Karpas-422 (cell line): ENCODE measurements around the gene CCDC102B. TPM values are rescaled to one million over a fixed set of nuclear protein-coding genes. Genes with fewer than 3 reads are reported as not detected.

Experiments used
- DNase-seq: peaks from one replicate; pipeline ENCODE4 v3.0.0-alpha.2; 2015
- H2AFZ ChIP-seq: fragments of 200-600 bp; sonication (generic); 2 replicates; pipeline ENCODE4 v1.6.1; 2014; ENCODE audit warnings: antibody characterized with exemption, low read length, mixed read lengths
- H3K27ac ChIP-seq: fragments of 200-600 bp; sonication (generic); 2 replicates; pipeline ENCODE4 v1.5.1; 2014; ENCODE audit warnings: mild to moderate bottlenecking, low read length, moderate library complexity
- H3K27me3 ChIP-seq: fragments of 200-600 bp; sonication (generic); 2 replicates; pipeline ENCODE4 v1.6.1; 2014; ENCODE audit warnings: low read length, mixed read lengths
- H3K36me3 ChIP-seq: fragments of 200-600 bp; sonication (generic); 2 replicates; pipeline ENCODE4 v1.6.1; 2014; ENCODE audit warnings: low read length, mixed read lengths; ENCODE audit not compliant: insufficient read depth
- H3K4me1 ChIP-seq: fragments of 200-600 bp; sonication (generic); 2 replicates; pipeline ENCODE4 v1.6.1; 2014; ENCODE audit warnings: mild to moderate bottlenecking, low read length, mixed read lengths
- H3K4me2 ChIP-seq: fragments of 200-600 bp; sonication (generic); 2 replicates; pipeline ENCODE4 v1.6.1; 2014; ENCODE audit warnings: low read length, low read depth, mild to moderate bottlenecking; ENCODE audit not compliant: poor library complexity, severe bottlenecking
- H3K4me3 ChIP-seq: fragments of 200-600 bp; sonication (generic); 2 replicates; pipeline ENCODE4 v1.5.1; 2014; ENCODE audit warnings: mild to moderate bottlenecking, antibody characterized with exemption, low read length, mixed read lengths
- H3K79me2 ChIP-seq: fragments of 200-600 bp; sonication (generic); 2 replicates; pipeline ENCODE4 v1.6.1; 2014; ENCODE audit warnings: mild to moderate bottlenecking, low read length, mixed read lengths
- H3K9ac ChIP-seq: fragments of 200-600 bp; sonication (generic); 2 replicates; pipeline ENCODE4 v1.6.0; 2014; ENCODE audit warnings: low read length
- H3K9me2 ChIP-seq: fragments of 200-600 bp; sonication (generic), shearing (Covaris generic); replicated peaks from 2 replicates; pipeline ENCODE4 v1.6.0; 2014; ENCODE audit warnings: mild to moderate bottlenecking, low read length, moderate library complexity; ENCODE audit not compliant: insufficient read depth
- H3K9me3 ChIP-seq: fragments of 300-700, 200-600 bp; sonication (generic); 2 replicates; pipeline ENCODE4 v1.6.1; 2014; ENCODE audit warnings: low read length, mixed read lengths
- H4K20me1 ChIP-seq: fragments of 200-600 bp; sonication (generic); 2 replicates; pipeline ENCODE4 v1.6.1; 2014; ENCODE audit warnings: mild to moderate bottlenecking, antibody characterized with exemption, low read length, low read depth; ENCODE audit not compliant: insufficient read depth
- total RNA-seq: library from RNA; depleted of rRNA; stranded (reverse); fragments of >200 nt; shearing (Covaris generic); gene quantifications from 2 replicates; pipeline ENCODE4 v1.2.3, GENCODE V29; 2014; ENCODE audit warnings: low replicate concordance

CCDC102B gene
- total RNA-seq, 1 experiment from 2014 or later: 10.0 TPM

DNA sequence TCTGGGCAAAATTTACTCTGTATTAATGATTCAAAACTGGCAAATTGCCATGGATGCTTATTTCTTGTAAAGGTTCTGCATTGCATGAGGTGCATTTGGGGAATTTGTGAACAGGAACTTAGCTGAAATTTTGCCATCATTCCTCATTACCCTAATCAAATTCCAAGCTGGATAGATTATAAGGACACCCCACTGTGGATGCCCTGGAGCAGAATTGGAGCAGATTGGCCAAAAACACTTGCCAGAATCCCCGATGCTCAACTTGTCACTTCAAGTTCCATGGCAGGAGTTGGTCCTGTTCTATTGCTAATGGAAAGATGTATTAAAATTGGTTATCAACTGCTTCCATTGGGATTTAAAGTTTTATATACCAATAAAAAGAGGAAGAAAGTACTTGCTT lies 237.9 kb downstream of the CCDC102B start:
- no peaks in the 10 kb centered on the region for H3K79me2 ChIP-seq
- DNase-seq: no peak
- no peak overlapping the region for H3K4me2 ChIP-seq
- H3K4me1 ChIP-seq: no peaks in the 10 kb centered on the region
- no peak overlapping the region for H3K9ac ChIP-seq
- H3K9me3 ChIP-seq: peaks cover 15% of the 10 kb centered on the region
- no peak overlapping the region for H3K27ac ChIP-seq
- H2AFZ ChIP-seq: no peak overlapping the region
- no peaks in the 10 kb centered on the region for H3K9me2 ChIP-seq
- no peaks in the 10 kb centered on the region for H3K27me3 ChIP-seq
- H3K36me3 ChIP-seq: no peaks in the 10 kb centered on the region
- no peaks in the 10 kb centered on the region for H4K20me1 ChIP-seq
- no peak overlapping the region for H3K4me3 ChIP-seq

- no peak overlapping the region for H3K9ac ChIP-seq
- H3K27me3 ChIP-seq: no peaks in the 10 kb centered on the region
- no peaks in the 10 kb centered on the region for H3K36me3 ChIP-seq
- DNase-seq: no peak
- no peak overlapping the region for H3K4me3 ChIP-seq
- no peak overlapping the region for H2AFZ ChIP-seq
- H3K9me3 ChIP-seq: peaks cover 3% of the 10 kb centered on the region; the same call in 1 of the 2 replicates
- no peaks in the 10 kb centered on the region for H4K20me1 ChIP-seq
- H3K27ac ChIP-seq: no peak overlapping the region
- no peak overlapping the region for H3K4me2 ChIP-seq
- no peaks in the 10 kb centered on the region for H3K9me2 ChIP-seq
- no peaks in the 10 kb centered on the region for H3K79me2 ChIP-seq
- no peaks in the 10 kb centered on the region for H3K4me1 ChIP-seq
Observed at GRCh38 chr18:69044215-69044614, 246.3 kb downstream of the CCDC102B start.

DNA sequence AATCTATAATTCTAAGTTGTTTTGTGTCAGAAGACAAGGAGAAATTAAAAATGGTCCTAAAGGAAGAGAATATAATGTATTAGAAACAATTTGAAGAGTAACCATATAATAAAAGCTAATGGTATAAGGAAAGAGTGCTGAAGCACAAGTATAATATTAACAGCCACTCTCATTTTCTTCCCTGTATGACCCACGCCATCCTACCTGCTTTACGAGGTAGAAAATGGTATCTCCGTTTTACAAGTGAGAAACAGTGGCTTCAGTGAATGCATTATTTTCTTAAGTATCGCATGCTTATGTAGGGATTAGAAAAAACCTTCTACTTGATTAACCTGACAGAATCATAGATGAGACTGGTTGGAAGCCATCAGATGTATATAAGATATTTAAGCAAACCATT lies 266.2 kb downstream of the CCDC102B start:
- Histone ChIP-seq H3K9me2 (no peaks in the 10 kb centered on the region), H3K4me2 (no peak overlapping the region), H3K9me3 (peaks cover 19% of the 10 kb centered on the region; the same call in 1 of the 2 replicates), H3K4me3 (no peak overlapping the region), H3K27me3 (no peaks in the 10 kb centered on the region), H3K36me3 (no peaks in the 10 kb centered on the region), H3K79me2 (no peaks in the 10 kb centered on the region), H4K20me1 (no peaks in the 10 kb centered on the region), H3K4me1 (no peaks in the 10 kb centered on the region), H3K9ac (no peak overlapping the region), H2AFZ (no peak overlapping the region), H3K27ac (no peak overlapping the region)
- no peak for DNase-seq

DNA sequence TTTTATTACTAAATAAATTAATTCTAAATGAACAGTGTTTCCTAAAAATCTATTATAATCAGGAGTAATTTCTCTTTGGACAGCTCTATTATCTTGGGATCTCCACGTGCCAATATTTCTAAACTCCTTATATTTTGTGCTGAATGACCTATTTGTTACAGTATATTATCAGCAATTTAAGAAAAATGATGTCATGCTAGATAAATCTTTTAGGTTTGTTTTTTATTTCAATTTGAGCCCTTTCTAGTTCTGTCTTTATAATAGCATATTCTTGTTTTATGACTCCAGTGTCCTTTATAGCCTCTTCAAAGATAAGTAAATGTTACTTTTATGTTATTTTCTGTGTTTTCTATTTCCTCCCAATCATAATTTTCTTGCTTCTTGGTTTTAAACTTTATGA lies 269.2 kb downstream of the CCDC102B start:
- no peak overlapping the region for H3K4me2 ChIP-seq
- H2AFZ ChIP-seq: no peak overlapping the region
- no peak overlapping the region for H3K9ac ChIP-seq
- H3K9me3 ChIP-seq: peaks cover 22% of the 10 kb centered on the region
- H3K9me2 ChIP-seq: no peaks in the 10 kb centered on the region
- H3K36me3 ChIP-seq: no peaks in the 10 kb centered on the region; the same call in 1 of the 2 replicates
- H3K4me1 ChIP-seq: no peaks in the 10 kb centered on the region
- no peak for DNase-seq
- H4K20me1 ChIP-seq: no peaks in the 10 kb centered on the region
- no peaks in the 10 kb centered on the region for H3K79me2 ChIP-seq
- no peak overlapping the region for H3K27ac ChIP-seq
- H3K4me3 ChIP-seq: no peak overlapping the region
- no peaks in the 10 kb centered on the region for H3K27me3 ChIP-seq

DNA sequence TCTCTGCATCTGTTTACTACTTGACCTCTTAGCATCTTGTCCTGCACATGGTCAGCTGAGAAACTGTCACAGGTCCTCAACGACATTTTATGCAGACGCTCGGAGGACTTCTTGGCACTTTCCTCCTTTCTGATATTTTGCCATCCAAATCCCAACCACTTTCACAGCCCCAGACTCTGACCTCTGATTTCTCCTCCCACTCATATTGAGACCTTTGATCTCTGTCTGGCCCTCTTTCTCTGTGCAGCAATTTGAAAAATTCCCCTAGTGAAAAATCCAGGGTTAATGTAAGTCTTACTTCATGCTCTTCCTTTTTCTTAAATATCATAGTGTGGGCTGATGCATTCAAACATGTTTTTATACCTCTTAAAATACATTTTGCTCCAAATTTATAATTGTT lies 273.8 kb downstream of the CCDC102B start:
- H3K27me3 ChIP-seq: no peaks in the 10 kb centered on the region
- no peak overlapping the region for H3K27ac ChIP-seq
- no peaks in the 10 kb centered on the region for H3K4me1 ChIP-seq
- no peaks in the 10 kb centered on the region for H3K79me2 ChIP-seq
- H3K4me2 ChIP-seq: no peak overlapping the region
- peaks cover 26% of the 10 kb centered on the region for H3K9me3 ChIP-seq
- H3K9ac ChIP-seq: no peak overlapping the region
- no peaks in the 10 kb centered on the region; the same call in 1 of the 2 replicates for H3K36me3 ChIP-seq
- H2AFZ ChIP-seq: no peak overlapping the region
- H3K4me3 ChIP-seq: no peak overlapping the region
- H4K20me1 ChIP-seq: no peaks in the 10 kb centered on the region
- no peak for DNase-seq
- no peaks in the 10 kb centered on the region for H3K9me2 ChIP-seq

GRCh38 chr18:69081846-69082245 lies 284.0 kb downstream of the CCDC102B start:
- no peaks in the 10 kb centered on the region for H3K27me3 ChIP-seq
- H3K9me2 ChIP-seq: no peaks in the 10 kb centered on the region
- no peaks in the 10 kb centered on the region for H3K4me1 ChIP-seq
- H3K9me3 ChIP-seq: peaks cover 41% of the 10 kb centered on the region
- DNase-seq: no peak
- no peak overlapping the region for H3K4me3 ChIP-seq
- no peaks in the 10 kb centered on the region for H3K79me2 ChIP-seq
- no peak overlapping the region for H3K4me2 ChIP-seq
- H3K36me3 ChIP-seq: no peaks in the 10 kb centered on the region
- H2AFZ ChIP-seq: no peak overlapping the region
- no peak overlapping the region for H3K27ac ChIP-seq
- no peak overlapping the region for H3K9ac ChIP-seq
- no peaks in the 10 kb centered on the region for H4K20me1 ChIP-seq

- H3K4me3 ChIP-seq: no peak overlapping the region
- H3K27me3 ChIP-seq: no peaks in the 10 kb centered on the region
- no peak overlapping the region for H3K9ac ChIP-seq
- no peaks in the 10 kb centered on the region for H3K36me3 ChIP-seq
- H2AFZ ChIP-seq: no peak overlapping the region
- peaks cover 39% of the 10 kb centered on the region for H3K9me3 ChIP-seq
- DNase-seq: no peak
- no peaks in the 10 kb centered on the region for H3K4me1 ChIP-seq
- H3K9me2 ChIP-seq: no peaks in the 10 kb centered on the region
- no peaks in the 10 kb centered on the region for H3K79me2 ChIP-seq
- no peak overlapping the region for H3K4me2 ChIP-seq
- H3K27ac ChIP-seq: no peak overlapping the region
- H4K20me1 ChIP-seq: no peaks in the 10 kb centered on the region
Observed at GRCh38 chr18:69082499-69082898, 284.6 kb downstream of the CCDC102B start.

DNA sequence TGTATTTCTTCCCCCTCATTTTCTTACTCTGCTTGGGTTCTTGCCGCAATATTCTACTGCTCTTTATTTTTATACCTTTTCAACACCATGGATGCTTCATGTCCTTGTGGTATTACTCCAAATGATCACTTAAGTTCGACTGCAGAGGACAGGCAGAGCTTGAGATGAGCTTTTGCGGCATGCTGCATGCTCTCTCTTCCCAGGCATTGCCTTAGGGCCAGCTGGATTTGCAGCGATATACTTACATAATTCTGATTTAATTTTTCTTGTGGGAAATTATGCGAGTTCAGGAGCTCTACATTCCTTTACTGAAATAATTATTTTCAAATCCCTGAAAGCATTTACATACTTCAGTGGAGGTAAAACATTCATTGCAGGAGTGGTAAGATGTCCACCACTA lies 288.1 kb downstream of the CCDC102B start:
- Histone ChIP-seq H3K36me3 (no peaks in the 10 kb centered on the region), H3K4me1 (no peaks in the 10 kb centered on the region), H3K9me2 (no peaks in the 10 kb centered on the region), H3K4me2 (no peak overlapping the region), H3K9me3 (peaks cover 46% of the 10 kb centered on the region; the same call in 1 of the 2 replicates), H2AFZ (no peak overlapping the region), H3K79me2 (no peaks in the 10 kb centered on the region), H4K20me1 (no peaks in the 10 kb centered on the region), H3K4me3 (no peak overlapping the region), H3K27ac (no peak overlapping the region), H3K9ac (no peak overlapping the region), H3K27me3 (no peaks in the 10 kb centered on the region)
- DNase-seq: no peak

DNA sequence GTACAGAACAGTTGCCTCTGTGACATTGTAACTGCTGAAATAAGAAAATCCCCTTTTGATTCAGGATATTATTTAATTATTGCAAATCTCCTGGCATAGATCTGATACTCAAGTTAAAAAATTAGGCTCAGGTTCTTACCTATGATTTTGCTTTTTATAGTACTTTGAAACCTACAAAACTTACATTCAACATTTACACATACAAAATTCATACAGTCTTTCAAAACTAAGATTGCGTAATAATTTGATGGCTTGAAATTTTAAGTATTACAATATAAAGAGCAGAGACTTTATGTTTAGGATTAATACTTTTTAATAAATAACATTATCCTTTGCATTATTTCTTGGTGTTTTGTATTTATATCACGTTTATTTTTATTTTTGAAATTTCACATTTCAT lies 291.1 kb downstream of the CCDC102B start:
- Histone ChIP-seq H3K4me2 (no peak overlapping the region), H3K36me3 (no peaks in the 10 kb centered on the region), H3K9me3 (peaks cover 45% of the 10 kb centered on the region), H2AFZ (no peak overlapping the region), H3K9me2 (no peaks in the 10 kb centered on the region), H4K20me1 (no peaks in the 10 kb centered on the region), H3K27me3 (no peaks in the 10 kb centered on the region), H3K79me2 (no peaks in the 10 kb centered on the region), H3K4me1 (no peaks in the 10 kb centered on the region), H3K4me3 (no peak overlapping the region), H3K9ac (no peak overlapping the region), H3K27ac (no peak overlapping the region)
- DNase-seq: no peak
